ENCODE data around the gene IL17C. TPM values are rescaled to one million over a fixed set of nuclear protein-coding genes. Genes with fewer than 3 reads are reported as not detected.

IL17C gene
- total and polyA plus RNA-seq, 12 donors, result not detected

GRCh38 chr16:88643644-88643932 lies 5.2 kb downstream of the IL17C start:
- 84 to 100% (median 86%) methylated on average over 1 to 9 of the region's 9 CpGs; no CpG with 5 or more reads in 1 of the 4 donors for WGBS, 4 donors
- H3K27me3 ChIP-seq, result peaks cover 14% of the 10 kb centered on the region
- intact Hi-C loops (cut with DNase I), result no loop called here
- no peak overlapping the region for H3K27ac ChIP-seq
- no peaks in the 10 kb centered on the region for H3K36me3 ChIP-seq (replicated peaks in 1 of 2)
- no peak overlapping the region for H3K4me3 ChIP-seq
- no peaks in the 10 kb centered on the region for H3K4me1 ChIP-seq (replicated peaks in 1 of 2)
- DNase-seq, result no peak
- no peaks in the 10 kb centered on the region for H3K9me3 ChIP-seq (replicated peaks in 1 of 3)
- TF ChIP-seq POLR2A (IDR thresholded peaks at IDR 0.05) (no peak), CTCF (IDR thresholded peaks at IDR 0.05) (no peak)

- H3K27ac ChIP-seq, result no peak overlapping the region
- WGBS, 4 donors, result 86 to 94% (median 91%) methylated on average over 12 to 16 of the region's 16 CpGs
- intact Hi-C loops (cut with DNase I), result no loop called here
- TF ChIP-seq POLR2A (IDR thresholded peaks at IDR 0.05) (no peak), CTCF (IDR thresholded peaks at IDR 0.05) (no peak)
- H3K4me3 ChIP-seq, result no peak overlapping the region
- no peak for DNase-seq
- H3K4me1 ChIP-seq (replicated peaks in 1 of 2), result no peaks in the 10 kb centered on the region
- H3K36me3 ChIP-seq (replicated peaks in 1 of 2), result no peaks in the 10 kb centered on the region
- H3K9me3 ChIP-seq (replicated peaks in 1 of 3), result no peaks in the 10 kb centered on the region
- no peaks in the 10 kb centered on the region for H3K27me3 ChIP-seq
Observed at GRCh38 chr16:88645455-88645854, 7.1 kb downstream of the IL17C start.

GRCh38 chr16:88645941-88646340 lies 7.6 kb downstream of the IL17C start:
- Histone ChIP-seq H3K27me3 (no peaks in the 10 kb centered on the region), H3K36me3 (replicated peaks in 1 of 2) (no peaks in the 10 kb centered on the region), H3K4me1 (replicated peaks in 1 of 2) (peaks cover 0 to 3% of the 10 kb centered on the region in 2 donors), H3K4me3 (no peak overlapping the region), H3K27ac (no peak overlapping the region), H3K9me3 (replicated peaks in 1 of 3) (no peaks in the 10 kb centered on the region)
- 86 to 95% (median 89%) methylated on average over 13 to 23 of the region's 23 CpGs for WGBS, 4 donors
- TF ChIP-seq CTCF (IDR thresholded peaks at IDR 0.05), result no peak
- TF ChIP-seq POLR2A (IDR thresholded peaks at IDR 0.05), result no peak
- no peak for DNase-seq
- intact Hi-C loops (cut with DNase I), result no loop called here

DNA sequence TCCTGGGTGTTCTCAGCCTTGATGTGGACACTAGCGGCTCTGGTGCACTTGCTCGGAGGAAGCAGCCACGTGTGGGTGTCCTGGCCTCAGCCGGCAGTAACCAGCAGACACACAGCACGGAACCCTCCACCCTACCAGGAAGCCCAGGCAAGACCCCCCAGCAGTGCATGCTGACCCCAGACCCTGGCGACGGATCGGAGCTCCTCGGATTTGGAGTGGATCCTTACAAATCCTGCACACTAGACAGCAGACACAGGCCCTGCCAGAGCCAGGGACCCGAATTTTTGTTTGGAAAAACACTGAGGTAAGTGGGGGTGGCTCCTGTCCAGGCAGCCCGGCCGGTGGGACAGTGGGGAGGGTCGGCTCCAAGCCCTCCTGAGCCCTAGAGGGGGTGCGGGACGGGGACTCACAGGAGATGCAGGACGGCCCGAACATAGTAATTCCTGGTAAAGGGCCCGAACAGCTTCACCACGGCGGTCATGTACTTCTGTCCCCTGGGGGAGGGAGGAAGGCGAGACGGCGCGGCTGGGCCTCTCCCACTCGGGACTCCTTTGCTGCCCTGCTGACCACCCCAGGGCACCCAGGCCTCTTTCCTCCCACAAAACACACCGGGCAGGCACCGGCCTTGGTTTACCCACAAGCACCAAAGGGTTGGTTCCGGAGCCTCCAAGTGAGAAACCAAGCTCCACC lies 8.1 kb downstream of the IL17C start:
- WGBS, 4 donors, result 79 to 84% (median 83%) methylated on average over 17 to 28 of the region's 28 CpGs
- Histone ChIP-seq H3K4me3 (no peak overlapping the region), H3K36me3 (replicated peaks in 1 of 2) (no peaks in the 10 kb centered on the region), H3K27ac (no peak overlapping the region), H3K4me1 (replicated peaks in 1 of 2) (peaks cover 0 to 9% of the 10 kb centered on the region in 2 donors), H3K27me3 (no peaks in the 10 kb centered on the region), H3K9me3 (replicated peaks in 1 of 3) (no peaks in the 10 kb centered on the region)
- DNase-seq, result no peak
- intact Hi-C loops (cut with DNase I), result no loop called here
- no peak for TF ChIP-seq CTCF (IDR thresholded peaks at IDR 0.05)
- TF ChIP-seq POLR2A (IDR thresholded peaks at IDR 0.05), result no peak
